Measurements from ENCODE around the gene TM9SF1. TPM values are rescaled to one million over a fixed set of nuclear protein-coding genes. Genes with fewer than 3 reads are reported as not detected.

TM9SF1 gene
- 73.6 and 75.1 TPM in 2 replicates for total RNA-seq

GRCh38 chr14:24195186-24196070 is at the start of gene TM9SF1:
TSS of gene TM9SF1 (minus strand) at chr14:24195441. CDS start at chr14:24195019, 422 bp downstream.

GRCh38 chr14:24232645-24233537 is 37.6 kb upstream of the TM9SF1 start, which contains the start of gene GMPR2:
TSS of gene GMPR2 (plus strand) at chr14:24232929. CDS start at chr14:24233254, 325 bp downstream.

GRCh38 chr14:24232121-24232644 is 36.9 kb upstream of the TM9SF1 start, which contains the start of gene NEDD8:
TSS of gene NEDD8 (minus strand) at chr14:24232367. CDS start at chr14:24232267, 100 bp downstream.

GRCh38 chr14:24215495-24216344 is 20.5 kb upstream of the TM9SF1 start, which contains the start of gene MDP1:
TSS of gene MDP1 (minus strand) at chr14:24216066. CDS start at chr14:24215955, 111 bp downstream.

GRCh38 chr14:24212924-24213865 is 18.0 kb upstream of the TM9SF1 start, which contains the start of gene CHMP4A:
TSS of gene CHMP4A (minus strand) at chr14:24213488. CDS start at chr14:24213439, 49 bp downstream.

GRCh38 chr14:24188251-24189058 is 6.8 kb downstream of the TM9SF1 start, which contains the start of gene IPO4:
TSS of gene IPO4 (minus strand) at chr14:24188816. CDS start at chr14:24188787, 29 bp downstream.

GRCh38 chr14:24171422-24172260 is 23.6 kb downstream of the TM9SF1 start, which contains the start of gene REC8:
TSS of gene REC8 (plus strand) at chr14:24172080. CDS start at chr14:24172553, 473 bp downstream.

GRCh38 chr14:24160850-24161804 is 34.1 kb downstream of the TM9SF1 start, which contains the start of gene IRF9:
TSS of gene IRF9 (plus strand) at chr14:24161265. CDS start at chr14:24162145, 880 bp downstream.

GRCh38 chr14:24146978-24147760 is 48.1 kb downstream of the TM9SF1 start, which contains the start of gene RNF31:
TSS of gene RNF31 (plus strand) at chr14:24147498. CDS start at chr14:24147699, 201 bp downstream.

GRCh38 chr14:24146453-24146977 is 48.7 kb downstream of the TM9SF1 start, which contains the start of gene PSME2:
TSS of gene PSME2 (minus strand) at chr14:24146610. CDS start at chr14:24146581, 29 bp downstream.

GRCh38 chr14:24141097-24141880 is 54.0 kb downstream of the TM9SF1 start, which contains the start of gene EMC9:
TSS of gene EMC9 (minus strand) at chr14:24141591. CDS start at chr14:24141304, 287 bp downstream.

